H1 (cell line): Measurements from ENCODE around the gene LIN37. TPM values are rescaled to one million over a fixed set of nuclear protein-coding genes. Genes with fewer than 3 reads are reported as not detected.

Experiments
- BACH1 ChIP-seq: IDR thresholded peaks from 2 replicates; pipeline ENCODE4 v1.6.1; 2012; ENCODE audit warnings: low read length, improper control_type of control experiment
- NRF1 ChIP-seq: IDR thresholded peaks from 2 replicates; pipeline ENCODE4 v1.6.1; 2011; ENCODE audit warnings: mild to moderate bottlenecking, low read depth, low read length, improper control_type of control experiment
- RNF2 ChIP-seq: fragments of 200-900, 300-1000 bp; sonication (generic); IDR thresholded peaks from 2 replicates; pipeline ENCODE4 v1.7.1; 2016; ENCODE audit warnings: borderline replicate concordance, low read depth, mild to moderate bottlenecking, antibody characterized with exemption, low read length; ENCODE audit not compliant: poor library complexity, severe bottlenecking; ENCODE audit errors: missing control alignments
- SIX5 ChIP-seq: IDR thresholded peaks from 2 replicates; pipeline ENCODE4 v1.6.1; 2011; ENCODE audit warnings: mild to moderate bottlenecking, low read depth, low read length
- SP1 ChIP-seq: IDR thresholded peaks from 2 replicates; pipeline ENCODE4 v1.6.1; 2011; ENCODE audit warnings: low read depth, low read length
- TCF12 ChIP-seq: IDR thresholded peaks from 2 replicates; pipeline ENCODE4 v1.6.1; 2011; ENCODE audit warnings: low read depth, mild to moderate bottlenecking, low read length
- polyA plus RNA-seq, 7 experiments: library from polyadenylated mRNA; depleted of rRNA in 3 of 7; stranded (reverse) in 5 of 7; unstranded in 2 of 7; fragments of >200 nt in 5 of 7; fragments of 200-250 nt in 2 of 7; gene quantifications; 1 replicate in 5 of 7; 2 replicates in 1 of 7; 4 replicates in 1 of 7; pipeline versions ENCODE4 v1.2.1 to v1.2.3, GENCODE V29; 2011 to 2013; ENCODE audit warnings: missing spikeins in 2 of 7, mixed read lengths in 2 of 7
- total RNA-seq: library from RNA; stranded (reverse); fragmentation: NEBNext Ultra II Directional; extraction: Animal tissue kit (Norgen Biotek cat#: 25700); gene quantifications from 2 replicates; pipeline ENCODE4 v1.2.1, GENCODE V29; 2021
- TF ChIP-seq, protein P1 (sequence below), 3 experiments: IDR thresholded peaks; 1 replicate in 2 of 3; 2 replicates in 1 of 3; pipeline versions ENCODE4 v1.5.1 to v1.6.1; 2011; ENCODE audit warnings: low read length in 3 of 3, mild to moderate bottlenecking in 3 of 3, inconsistent platforms in 2 of 3, low read depth in 1 of 3, moderate library complexity in 1 of 3; ENCODE audit not compliant: insufficient read depth in 1 of 3; ENCODE audit errors: control extremely low read depth in 1 of 3

LIN37 gene
- total and polyA plus RNA-seq, 2 of the 8 experiments (the other 6 are each of a cell fraction or from before 2014, with no cell fraction given) = 3.8 to 9.8 TPM

DNA sequence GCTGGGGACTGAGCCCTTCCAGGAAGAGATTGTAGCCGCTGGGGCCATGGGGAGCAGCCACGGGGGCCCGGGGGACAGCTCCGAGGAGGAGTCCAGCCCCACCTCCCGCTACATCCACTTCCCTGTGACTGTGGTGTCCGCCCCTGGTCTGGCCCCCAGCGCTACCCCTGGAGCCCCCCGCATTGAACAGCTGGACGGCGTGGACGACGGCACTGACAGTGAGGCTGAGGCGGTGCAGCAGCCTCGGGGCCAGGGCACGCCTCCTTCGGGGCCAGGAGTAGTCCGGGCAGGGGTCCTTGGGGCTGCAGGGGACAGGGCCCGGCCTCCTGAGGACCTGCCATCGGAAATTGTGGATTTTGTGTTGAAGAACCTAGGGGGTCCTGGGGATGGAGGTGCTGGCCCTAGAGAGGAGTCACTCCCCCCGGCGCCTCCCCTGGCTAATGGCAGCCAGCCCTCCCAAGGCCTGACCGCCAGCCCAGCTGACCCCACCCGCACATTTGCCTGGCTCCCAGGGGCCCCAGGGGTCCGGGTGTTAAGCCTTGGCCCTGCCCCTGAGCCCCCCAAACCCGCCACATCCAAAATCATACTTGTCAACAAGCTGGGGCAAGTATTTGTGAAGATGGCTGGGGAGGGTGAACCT, 15.7 kb upstream of the LIN37 start (continued):
- TF ChIP-seq, protein P1, sequence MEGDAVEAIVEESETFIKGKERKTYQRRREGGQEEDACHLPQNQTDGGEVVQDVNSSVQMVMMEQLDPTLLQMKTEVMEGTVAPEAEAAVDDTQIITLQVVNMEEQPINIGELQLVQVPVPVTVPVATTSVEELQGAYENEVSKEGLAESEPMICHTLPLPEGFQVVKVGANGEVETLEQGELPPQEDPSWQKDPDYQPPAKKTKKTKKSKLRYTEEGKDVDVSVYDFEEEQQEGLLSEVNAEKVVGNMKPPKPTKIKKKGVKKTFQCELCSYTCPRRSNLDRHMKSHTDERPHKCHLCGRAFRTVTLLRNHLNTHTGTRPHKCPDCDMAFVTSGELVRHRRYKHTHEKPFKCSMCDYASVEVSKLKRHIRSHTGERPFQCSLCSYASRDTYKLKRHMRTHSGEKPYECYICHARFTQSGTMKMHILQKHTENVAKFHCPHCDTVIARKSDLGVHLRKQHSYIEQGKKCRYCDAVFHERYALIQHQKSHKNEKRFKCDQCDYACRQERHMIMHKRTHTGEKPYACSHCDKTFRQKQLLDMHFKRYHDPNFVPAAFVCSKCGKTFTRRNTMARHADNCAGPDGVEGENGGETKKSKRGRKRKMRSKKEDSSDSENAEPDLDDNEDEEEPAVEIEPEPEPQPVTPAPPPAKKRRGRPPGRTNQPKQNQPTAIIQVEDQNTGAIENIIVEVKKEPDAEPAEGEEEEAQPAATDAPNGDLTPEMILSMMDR (IDR thresholded peaks at IDR 0.05; ENCODE audit: control extremely low read depth in 1 of 3, insufficient read depth in 1 of 3, low read depth in 1 of 3, low read length in 3 of 3) = no peak
- TF ChIP-seq TCF12 = no peak
- TF ChIP-seq BACH1 = no peak
- no peak for TF ChIP-seq SIX5
- no peak for TF ChIP-seq SP1
- TF ChIP-seq RNF2 = no peak
- no peak for TF ChIP-seq NRF1
